GM19395 (cell line): Measurements from ENCODE around the gene COL16A1.
A peak's percentile ranks its signal among the peaks of the same experiment; 100 is the strongest.

Experiments used
- ATAC-seq: cut with Tn5 transposase; IDR thresholded peaks from one replicate; pipeline ENCODE4 v1.9.1; 2021; ENCODE audit warnings: mild to moderate bottlenecking, moderate library complexity; ENCODE audit not compliant: unreplicated experiment

The COL16A1 gene

GRCh38 chr1:31651766-31652165 lies 52.1 kb downstream of the COL16A1 start:
- ATAC-seq: no peak

GRCh38 chr1:31651089-31651420 lies 52.8 kb downstream of the COL16A1 start:
- ATAC-seq: no peak

GRCh38 chr1:31650161-31651088 lies 53.4 kb downstream of the COL16A1 start:
- no peak for ATAC-seq

GRCh38 chr1:31648641-31649357 lies 55.0 kb downstream of the COL16A1 start:
- ATAC-seq: no peak

- ATAC-seq: no peak
Observed at GRCh38 chr1:31648190-31648589, 55.6 kb downstream of the COL16A1 start.

GRCh38 chr1:31647106-31647505 lies 56.7 kb downstream of the COL16A1 start:
- no peak for ATAC-seq

- ATAC-seq: no peak
Observed at GRCh38 chr1:31646259-31646960, 57.4 kb downstream of the COL16A1 start.

GRCh38 chr1:31645274-31645568 lies 58.6 kb downstream of the COL16A1 start:
- no peak for ATAC-seq

- ATAC-seq: peak; percentile 91
Observed at GRCh38 chr1:31644560-31645273, 59.1 kb downstream of the COL16A1 start, which contains the start of gene PEF1. Gene PEF1 (minus strand): TSS chr1:31644876. CDS start chr1:31644864, 12 bp downstream.

GRCh38 chr1:31643976-31644559 lies 59.7 kb downstream of the COL16A1 start:
- no peak for ATAC-seq

- no peak for ATAC-seq
Observed at GRCh38 chr1:31642897-31643296, 60.9 kb downstream of the COL16A1 start.

GRCh38 chr1:31642366-31642765 lies 61.5 kb downstream of the COL16A1 start:
- ATAC-seq: no peak

GRCh38 chr1:31640964-31641363 lies 62.9 kb downstream of the COL16A1 start:
- ATAC-seq: no peak

- ATAC-seq: no peak
Observed at GRCh38 chr1:31640179-31640578, 63.6 kb downstream of the COL16A1 start.

- ATAC-seq: no peak
Observed at GRCh38 chr1:31639543-31639942, 64.3 kb downstream of the COL16A1 start.

GRCh38 chr1:31637915-31638673 lies 65.7 kb downstream of the COL16A1 start:
- no peak for ATAC-seq

- ATAC-seq: no peak
Observed at GRCh38 chr1:31633117-31633516, 70.7 kb downstream of the COL16A1 start.

- no peak for ATAC-seq
Observed at GRCh38 chr1:31632649-31633048, 71.2 kb downstream of the COL16A1 start.

GRCh38 chr1:31628931-31629556 lies 74.8 kb downstream of the COL16A1 start:
- no peak for ATAC-seq
